Ramos (cell line): ENCODE data around the gene MLPH.

Experiments used
- in situ Hi-C: fragments of 300-500 bp; cut with MboI; formaldehyde crosslinking; loops from one replicate; pipeline ENCODE4 v1.14.3; 2022; ENCODE audit warnings: low sequenced_read_pairs; ENCODE audit not compliant: unreplicated experiment

MLPH gene

GRCh38 chr2:237478095-237478494 lies 9.0 kb upstream of the MLPH start:
- in situ Hi-C loops: no loop called here

- in situ Hi-C loops: no loop called here
Measured at GRCh38 chr2:237478979-237479378, 8.1 kb upstream of the MLPH start.

- in situ Hi-C loops: no loop called here
Measured at GRCh38 chr2:237479747-237480146, 7.3 kb upstream of the MLPH start.

- in situ Hi-C loops: no loop called here
Measured at GRCh38 chr2:237480556-237480955, 6.5 kb upstream of the MLPH start.

- in situ Hi-C loops: no loop called here
Measured at GRCh38 chr2:237480988-237481525, 6.0 kb upstream of the MLPH start.

- in situ Hi-C loops: no loop called here
Measured at GRCh38 chr2:237482485-237482884, 4.6 kb upstream of the MLPH start.

- in situ Hi-C loops: no loop called here
Measured at GRCh38 chr2:237483018-237483731, 3.9 kb upstream of the MLPH start.

- in situ Hi-C loops: no loop called here
Measured at GRCh38 chr2:237485304-237485703, 1.7 kb upstream of the MLPH start.

GRCh38 chr2:237485844-237486243 lies 1.2 kb upstream of the MLPH start:
- in situ Hi-C loops: no loop called here

- in situ Hi-C loops: no loop called here
Measured at GRCh38 chr2:237486334-237486818, 675 bp upstream of the MLPH start.

GRCh38 chr2:237487496-237487895 lies 445 bp downstream of the MLPH start:
- in situ Hi-C loops: no loop called here

GRCh38 chr2:237488295-237488694 lies 1.2 kb downstream of the MLPH start:
- in situ Hi-C loops: no loop called here

GRCh38 chr2:237488901-237489860 lies 2.1 kb downstream of the MLPH start:
- in situ Hi-C loops: no loop called here

GRCh38 chr2:237490009-237490711 lies 3.1 kb downstream of the MLPH start:
- in situ Hi-C loops: no loop called here

GRCh38 chr2:237490795-237491194 lies 3.7 kb downstream of the MLPH start:
- in situ Hi-C loops: no loop called here

GRCh38 chr2:237491515-237492118 lies 4.6 kb downstream of the MLPH start:
- in situ Hi-C loops: no loop called here

GRCh38 chr2:237492137-237492890 lies 5.3 kb downstream of the MLPH start:
- in situ Hi-C loops: no loop called here

GRCh38 chr2:237494066-237494465 lies 7.0 kb downstream of the MLPH start:
- in situ Hi-C loops: no loop called here

- in situ Hi-C loops: no loop called here
Measured at GRCh38 chr2:237495521-237496117, 8.6 kb downstream of the MLPH start.
